Astrocyte (in vitro differentiated cells and primary cell): Measurements from ENCODE around the gene TBC1D12. TPM values are rescaled to one million over a fixed set of nuclear protein-coding genes. Genes with fewer than 3 reads are reported as not detected.

Source experiments
- DNase-seq: peaks from one replicate; pipeline ENCODE4 v3.0.0-alpha.2; 2010; ENCODE audit warnings: low read depth
- FAIRE-seq: peaks from 2 replicates; lab custom pipeline; 2011; peaks lifted over from hg19 to GRCh38; lab: Jason Lieb, UNC
- H2AFZ ChIP-seq: 2 replicates; pipeline ENCODE4 v1.6.0; 2012; ENCODE audit warnings: low read depth, low read length, inconsistent platforms
- H3K27ac ChIP-seq: 2 replicates; pipeline ENCODE4 v1.5.1; 2011; ENCODE audit warnings: low read depth, low read length, inconsistent platforms
- H3K27me3 ChIP-seq: 2 replicates; pipeline ENCODE4 v1.6.0; 2011; ENCODE audit warnings: low read length, inconsistent platforms; ENCODE audit not compliant: insufficient read depth
- H3K36me3 ChIP-seq: 2 replicates; pipeline ENCODE4 v1.5.1; 2011; ENCODE audit warnings: low read length, inconsistent platforms; ENCODE audit not compliant: insufficient read depth
- H3K4me1 ChIP-seq: 2 replicates; pipeline ENCODE4 v1.5.1; 2011; ENCODE audit warnings: low read length, inconsistent platforms; ENCODE audit not compliant: insufficient read depth
- H3K4me2 ChIP-seq: 2 replicates; pipeline ENCODE4 v1.6.0; 2012; ENCODE audit warnings: low read length, inconsistent platforms
- H3K4me3 ChIP-seq: 2 replicates; pipeline ENCODE4 v1.5.1; 2011; ENCODE audit warnings: low read depth, mild to moderate bottlenecking, low read length, inconsistent platforms; ENCODE audit not compliant: insufficient read depth
- H3K79me2 ChIP-seq: 2 replicates; pipeline ENCODE4 v1.6.0; 2012; ENCODE audit warnings: mild to moderate bottlenecking, low read length, inconsistent platforms; ENCODE audit not compliant: insufficient read depth
- H3K9ac ChIP-seq: 2 replicates; pipeline ENCODE4 v1.6.0; 2012; ENCODE audit warnings: mild to moderate bottlenecking, low read length, inconsistent platforms
- H3K9me3 ChIP-seq: 2 replicates; pipeline ENCODE4 v1.5.1; 2012; ENCODE audit warnings: low read depth, mild to moderate bottlenecking, low read length, inconsistent platforms; ENCODE audit not compliant: insufficient read depth
- H4K20me1 ChIP-seq: 2 replicates; pipeline ENCODE4 v1.6.0; 2012; ENCODE audit warnings: low read length, inconsistent platforms; ENCODE audit not compliant: insufficient read depth
- H3K27ac Mint-ChIP-seq: one replicate; pipeline ENCODE4 v1.8.0; 2021; ENCODE audit warnings: mild to moderate bottlenecking, mixed read lengths; ENCODE audit not compliant: unreplicated experiment
- H3K27me3 Mint-ChIP-seq: one replicate; pipeline ENCODE4 v1.8.0; 2021; ENCODE audit warnings: low read depth, mixed read lengths; ENCODE audit not compliant: unreplicated experiment
- H3K36me3 Mint-ChIP-seq: one replicate; pipeline ENCODE4 v1.8.0; 2021; ENCODE audit warnings: low read depth, mixed read lengths; ENCODE audit not compliant: unreplicated experiment
- H3K4me1 Mint-ChIP-seq: one replicate; pipeline ENCODE4 v1.8.0; 2021; ENCODE audit warnings: low read depth, mixed read lengths; ENCODE audit not compliant: unreplicated experiment
- H3K4me3 Mint-ChIP-seq: one replicate; pipeline ENCODE4 v1.8.0; 2021; ENCODE audit warnings: mild to moderate bottlenecking, moderate library complexity, mixed read lengths; ENCODE audit not compliant: unreplicated experiment
- H3K9me3 Mint-ChIP-seq: one replicate; pipeline ENCODE4 v1.8.0; 2021; ENCODE audit warnings: mild to moderate bottlenecking, mixed read lengths; ENCODE audit not compliant: unreplicated experiment
- CTCF ChIP-seq: IDR thresholded peaks from 2 replicates; pipeline ENCODE4 v1.5.1; 2011; ENCODE audit warnings: low read depth, mild to moderate bottlenecking, inconsistent platforms, low read length, moderate library complexity; ENCODE audit not compliant: insufficient read depth
- EZH2 ChIP-seq: IDR thresholded peaks from 2 replicates; pipeline ENCODE4 v1.6.1; 2012; ENCODE audit warnings: mild to moderate bottlenecking, low read length, inconsistent platforms; ENCODE audit not compliant: insufficient read depth
- total RNA-seq: library from RNA; stranded (reverse); gene quantifications from 2 replicates; pipeline ENCODE4 v1.2.1, GENCODE V29; 2021

The TBC1D12 gene
- total RNA-seq, 1 donor from 2014 or later: 7.6 TPM

GRCh38 chr10:94357193-94357592, 45.1 kb upstream of the TBC1D12 start:
- H4K20me1 ChIP-seq: peaks cover 13% of the 10 kb centered on the region
- H3K27me3 Mint-ChIP-seq: no peaks in the 10 kb centered on the region

GRCh38 chr10:94358480-94358879, 43.9 kb upstream of the TBC1D12 start:
- DNase-seq: peak; percentile 96
- Mint-ChIP-seq H3K4me1 (peaks cover 10% of the 10 kb centered on the region), H3K27me3 (no peaks in the 10 kb centered on the region), H3K4me3 (no peak overlapping the region), H3K36me3 (peaks cover 9% of the 10 kb centered on the region), H3K9me3 (no peaks in the 10 kb centered on the region), H3K27ac (peak overlapping the region; percentile 16)
- peak overlapping the region; percentile 84 for H3K4me2 ChIP-seq
- peaks cover 41% of the 10 kb centered on the region for H3K36me3 ChIP-seq
- H4K20me1 ChIP-seq: peaks cover 13% of the 10 kb centered on the region
- H3K27ac ChIP-seq: peak overlapping the region; percentile 73
- H2AFZ ChIP-seq: peak overlapping the region; percentile 21
- peaks cover 25% of the 10 kb centered on the region for H3K4me1 ChIP-seq
- peak; percentile 90 for FAIRE-seq
- H3K27me3 ChIP-seq: no peaks in the 10 kb centered on the region
- peak overlapping the region; percentile 51 for H3K4me3 ChIP-seq
- peaks cover 38% of the 10 kb centered on the region for H3K79me2 ChIP-seq
- TF ChIP-seq CTCF (no peak), EZH2 (no peak)
- no peaks in the 10 kb centered on the region for H3K9me3 ChIP-seq
- H3K9ac ChIP-seq: peak overlapping the region; percentile 74

More at GRCh38 chr10:94357193-94357592, 45.1 kb upstream of the TBC1D12 start:
- H3K9me3 Mint-ChIP-seq: no peaks in the 10 kb centered on the region
- Histone ChIP-seq H3K27me3 (no peaks in the 10 kb centered on the region), H3K79me2 (peaks cover 36% of the 10 kb centered on the region), H3K9ac (no peak overlapping the region), H3K36me3 (peaks cover 44% of the 10 kb centered on the region), H3K27ac (no peak overlapping the region), H3K4me2 (no peak overlapping the region), H3K4me3 (no peak overlapping the region), H2AFZ (no peak overlapping the region), H3K9me3 (no peaks in the 10 kb centered on the region), H3K4me1 (peaks cover 25% of the 10 kb centered on the region)
- TF ChIP-seq EZH2: no peak
- TF ChIP-seq CTCF: no peak
- H3K27ac Mint-ChIP-seq: no peak overlapping the region
- H3K36me3 Mint-ChIP-seq: peaks cover 9% of the 10 kb centered on the region
- no peak overlapping the region for H3K4me3 Mint-ChIP-seq
- H3K4me1 Mint-ChIP-seq: peaks cover 10% of the 10 kb centered on the region
- DNase-seq: no peak
- no peak for FAIRE-seq

GRCh38 chr10:94361171-94361794, 41.1 kb upstream of the TBC1D12 start:
- Mint-ChIP-seq H3K9me3 (no peaks in the 10 kb centered on the region), H3K4me3 (peak overlapping the region; percentile 95), H3K4me1 (peaks cover 10% of the 10 kb centered on the region), H3K27ac (no peak overlapping the region), H3K27me3 (peaks cover 12% of the 10 kb centered on the region), H3K36me3 (peaks cover 7% of the 10 kb centered on the region)
- H3K36me3 ChIP-seq: peaks cover 23% of the 10 kb centered on the region
- peaks cover 33% of the 10 kb centered on the region for H3K79me2 ChIP-seq
- peak overlapping the region; percentile 87 for H3K4me3 ChIP-seq
- H3K4me2 ChIP-seq: peak overlapping the region; percentile 88
- H3K9me3 ChIP-seq: no peaks in the 10 kb centered on the region
- no peak overlapping the region for H3K27ac ChIP-seq
- FAIRE-seq (no peak), DNase-seq (no peak)
- TF ChIP-seq EZH2 (no peak), CTCF (no peak)
- H3K9ac ChIP-seq: peak overlapping the region; percentile 87
- H3K4me1 ChIP-seq: peaks cover 25% of the 10 kb centered on the region
- H2AFZ ChIP-seq: no peak overlapping the region
- H3K27me3 ChIP-seq: no peaks in the 10 kb centered on the region
- H4K20me1 ChIP-seq: peaks cover 13% of the 10 kb centered on the region
